ENCODE data around the gene ZBTB43.
A peak's percentile ranks its signal among the peaks of the same experiment; 100 is the strongest.

Gene ZBTB43

DNA sequence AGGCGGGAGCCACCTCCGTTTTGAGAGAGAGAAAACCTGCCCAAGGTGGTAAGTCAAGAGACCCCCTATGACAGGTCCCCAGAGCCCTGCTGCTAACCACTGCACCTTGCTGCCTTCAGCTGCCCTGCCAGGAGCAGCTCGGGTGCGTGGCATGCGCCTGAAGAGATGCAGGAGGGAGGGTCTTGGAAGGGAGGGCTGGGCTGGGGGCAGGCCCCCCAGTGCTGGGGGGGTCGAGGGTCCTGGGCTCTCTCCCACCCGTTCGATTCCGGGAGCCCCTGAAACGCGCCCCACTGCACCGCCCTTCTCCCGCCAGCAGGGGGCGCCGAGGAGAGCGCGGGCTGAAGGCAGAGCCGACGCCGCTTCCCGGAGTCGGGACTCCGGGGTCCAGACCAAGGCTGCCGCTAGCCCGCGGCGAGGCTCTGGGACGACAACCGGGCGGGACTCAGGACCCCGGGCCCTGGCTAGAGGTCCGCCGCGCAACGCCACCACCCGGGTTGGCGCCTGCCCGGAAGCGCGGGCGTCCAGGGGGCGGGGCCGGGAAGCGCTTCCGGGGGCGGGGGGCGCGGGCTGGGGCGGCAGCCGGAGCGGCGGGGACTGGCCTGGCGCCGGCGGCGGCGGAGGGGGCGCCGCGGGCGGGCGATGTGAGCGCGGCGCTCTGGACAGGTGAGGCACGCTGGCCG is 55.4 kb downstream of the ZBTB43 start, which contains the start of gene ZBTB34:
Gene ZBTB34 (plus strand): TSS at position 563 of the 680 bp plus-strand sequence. CDS start 18,761 bp downstream, outside the sequence.
- DNase-seq: peak; percentile 28

DNA sequence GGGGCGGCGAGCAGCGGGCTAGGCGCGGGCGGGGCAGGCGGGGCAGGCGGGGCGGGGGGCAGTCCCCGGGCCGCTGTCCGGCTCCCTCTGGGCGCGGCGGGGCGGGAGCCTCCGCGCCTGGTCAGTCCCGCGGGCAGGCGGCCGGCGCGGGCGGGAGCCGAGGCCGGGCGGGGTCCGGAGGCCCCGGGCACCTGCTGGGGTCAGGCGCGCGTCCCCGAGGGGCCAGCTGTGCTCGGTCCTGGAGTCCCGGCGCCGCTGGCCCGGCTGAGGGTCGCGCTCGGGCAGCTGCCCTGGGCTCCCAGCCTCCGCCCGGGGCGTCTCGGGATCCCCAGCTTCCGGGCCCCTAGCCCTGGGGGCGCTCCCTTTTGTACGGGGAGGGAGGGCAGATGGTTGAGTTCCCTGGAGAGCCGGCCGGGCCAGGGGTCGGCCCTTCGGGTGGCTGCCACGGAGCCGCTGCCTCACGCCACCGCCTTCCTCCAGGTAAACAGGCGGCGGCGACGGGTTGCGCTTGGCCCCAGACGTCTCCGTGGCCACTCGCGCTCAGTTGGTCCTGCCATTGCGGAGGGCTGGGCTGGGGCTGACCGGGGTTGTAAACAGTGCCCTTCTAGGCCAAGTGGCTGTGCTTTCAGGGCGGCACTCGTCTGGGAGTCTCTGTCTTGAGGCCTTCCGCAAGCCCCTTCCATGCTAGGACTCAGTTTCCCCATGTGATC is 56.1 kb downstream of the ZBTB43 start:
- no peak for DNase-seq

- DNase-seq: no peak
Observed at GRCh38 chr9:126861707-126862103, 56.9 kb downstream of the ZBTB43 start.

- no peak for DNase-seq
Observed at GRCh38 chr9:126862104-126862761, 57.4 kb downstream of the ZBTB43 start.

- DNase-seq: no peak
Observed at GRCh38 chr9:126864771-126865170, 59.9 kb downstream of the ZBTB43 start.

GRCh38 chr9:126869368-126869767 is 64.5 kb downstream of the ZBTB43 start:
- DNase-seq: no peak

DNA sequence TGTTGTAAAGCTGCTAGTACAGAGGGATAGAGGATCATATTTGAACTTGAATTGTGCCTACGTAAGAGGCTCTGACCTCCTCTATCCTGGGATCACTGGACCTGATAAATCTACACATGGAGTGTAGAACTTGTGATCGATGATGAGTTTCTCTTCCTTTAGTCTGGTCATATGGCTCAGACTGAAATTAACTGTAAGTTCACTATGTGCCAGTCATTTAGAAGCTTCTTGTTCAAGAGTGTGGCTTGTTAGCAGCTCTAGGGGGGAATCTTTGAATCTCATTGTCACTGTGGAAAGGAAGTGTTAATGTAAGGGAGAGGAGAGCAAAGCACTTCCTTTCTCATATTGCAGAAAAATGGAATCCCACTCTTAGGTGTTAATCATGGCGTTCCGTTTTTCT is 67.7 kb downstream of the ZBTB43 start:
- no peak for DNase-seq

DNA sequence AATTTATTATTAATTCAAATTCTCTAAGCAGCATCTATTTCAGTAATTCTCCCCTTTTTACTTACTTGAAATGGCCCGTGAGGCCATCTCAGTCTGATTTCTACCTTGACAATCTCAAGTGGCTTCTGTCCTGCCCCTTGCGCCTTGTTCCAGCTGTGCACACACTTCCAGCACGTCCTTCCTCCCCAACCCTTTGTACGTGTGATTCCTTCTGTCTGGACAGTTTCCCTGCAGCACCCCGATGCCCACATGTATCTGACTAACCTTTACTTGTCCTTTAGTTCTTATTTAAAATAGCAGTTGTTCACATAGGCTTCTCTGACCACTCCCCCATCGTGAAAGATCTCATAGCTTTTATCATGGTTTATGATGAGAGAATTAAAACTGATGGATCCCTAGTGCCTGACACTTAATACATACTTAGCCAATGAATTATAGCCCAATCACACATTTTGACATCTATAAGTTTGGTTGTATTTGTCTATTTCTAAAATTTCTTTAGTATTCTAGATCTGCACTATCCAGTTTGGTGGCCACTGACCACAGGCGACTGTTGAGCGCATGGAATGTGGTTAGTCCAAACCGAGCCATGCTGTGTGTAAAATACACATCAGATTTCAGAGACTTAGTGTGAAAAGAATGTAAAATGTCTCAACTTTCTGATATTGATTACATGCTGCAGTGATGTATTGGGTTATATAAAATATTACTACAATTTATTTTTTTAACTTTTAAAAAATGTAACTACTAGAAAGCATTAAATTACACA is 69.9 kb downstream of the ZBTB43 start:
- no peak for DNase-seq

DNA sequence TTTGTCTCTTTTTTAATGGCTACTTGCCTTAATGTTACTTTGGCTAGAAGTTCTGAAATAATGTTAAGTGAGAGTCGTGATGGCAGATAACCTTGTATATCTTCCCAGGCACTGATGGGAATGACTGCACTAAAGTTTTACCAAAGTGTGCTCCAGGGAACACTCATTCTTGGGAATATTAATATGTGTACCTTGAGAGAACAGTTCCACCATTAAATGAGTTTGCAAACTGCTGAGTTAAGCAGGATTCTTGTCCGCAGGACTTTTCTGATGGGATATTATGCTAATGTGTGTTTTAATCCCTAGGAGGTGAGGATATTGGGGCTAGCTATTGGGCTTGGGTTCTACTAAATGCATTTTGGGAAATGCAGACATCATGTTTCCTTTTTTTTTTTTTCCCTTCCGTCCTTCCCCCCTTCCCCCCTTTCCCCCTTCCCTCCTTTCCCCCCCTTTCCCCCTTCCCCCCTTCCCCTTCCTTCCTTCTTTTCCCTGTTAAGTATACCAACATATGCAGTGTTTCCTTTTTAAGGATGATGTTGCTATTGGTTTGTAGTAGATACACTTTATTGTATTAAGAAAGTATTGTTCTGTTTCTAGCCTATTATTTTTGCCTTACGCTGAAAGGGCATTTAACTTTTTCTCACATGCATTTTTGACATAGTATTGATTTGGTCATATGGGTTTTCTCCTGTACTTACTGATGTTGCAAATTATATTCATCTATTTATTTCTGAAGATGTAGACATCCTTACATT is 71.1 kb downstream of the ZBTB43 start:
- DNase-seq: no peak

- no peak for DNase-seq
Observed at GRCh38 chr9:126876531-126876930, 71.7 kb downstream of the ZBTB43 start.

DNA sequence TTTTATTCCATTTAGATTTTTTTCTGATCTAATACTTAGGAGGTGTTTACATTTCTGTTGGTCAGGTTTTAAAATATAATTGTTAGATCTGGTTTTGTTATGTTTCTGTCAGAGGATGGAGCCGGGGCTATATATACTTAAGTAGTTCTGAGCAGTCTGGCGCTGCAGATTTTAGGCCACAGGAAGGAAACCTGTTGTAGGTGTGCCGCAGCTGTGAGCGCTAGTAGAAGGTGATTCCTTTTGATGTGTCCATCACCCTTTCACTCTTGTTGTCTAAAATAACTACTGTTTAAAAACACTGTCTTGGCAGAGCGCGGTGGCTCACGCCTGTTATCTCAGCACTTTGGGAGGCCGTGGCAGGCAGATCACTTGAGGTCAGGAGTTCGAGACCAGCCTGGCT is 72.6 kb downstream of the ZBTB43 start:
- no peak for DNase-seq

DNA sequence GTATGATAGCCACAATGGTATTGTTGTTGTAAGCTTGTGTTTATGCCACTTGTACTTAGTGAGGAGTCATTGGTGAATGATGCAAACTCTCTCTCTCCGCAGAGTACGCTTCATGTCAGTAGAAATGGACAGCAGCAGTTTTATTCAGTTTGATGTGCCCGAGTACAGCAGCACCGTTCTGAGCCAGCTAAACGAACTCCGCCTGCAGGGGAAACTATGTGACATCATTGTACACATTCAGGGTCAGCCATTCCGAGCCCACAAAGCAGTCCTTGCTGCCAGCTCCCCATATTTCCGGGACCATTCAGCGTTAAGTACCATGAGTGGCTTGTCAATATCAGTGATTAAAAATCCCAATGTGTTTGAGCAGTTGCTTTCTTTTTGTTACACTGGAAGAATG is 74.4 kb downstream of the ZBTB43 start:
- DNase-seq: no peak

- no peak for DNase-seq
Observed at GRCh38 chr9:126880226-126880946, 75.5 kb downstream of the ZBTB43 start.

GRCh38 chr9:126880947-126881332 is 76.1 kb downstream of the ZBTB43 start:
- DNase-seq: no peak

DNA sequence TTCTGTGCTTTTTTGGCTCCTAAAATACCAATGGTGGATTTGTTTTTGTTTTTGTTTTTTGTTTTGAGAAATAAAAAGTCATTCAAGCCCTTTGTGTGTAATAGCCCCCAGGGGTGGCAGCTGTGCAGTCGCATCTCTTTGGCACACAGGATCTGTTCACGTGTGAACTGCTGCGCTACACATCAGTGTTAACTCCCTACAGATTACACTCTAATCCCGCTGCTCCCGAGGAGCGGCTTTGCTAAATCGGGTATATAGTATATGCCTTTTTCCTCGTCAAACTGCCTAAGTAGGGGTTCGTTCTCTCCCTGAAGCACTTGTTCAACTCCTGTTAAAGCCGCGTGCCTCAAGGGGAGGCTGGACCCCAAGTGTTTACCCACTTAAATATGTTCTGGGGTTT is 77.9 kb downstream of the ZBTB43 start:
- DNase-seq: no peak

- no peak for DNase-seq
Observed at GRCh38 chr9:126883636-126884035, 78.8 kb downstream of the ZBTB43 start.

GRCh38 chr9:126885131-126885641 is 80.3 kb downstream of the ZBTB43 start:
- no peak for DNase-seq

DNA sequence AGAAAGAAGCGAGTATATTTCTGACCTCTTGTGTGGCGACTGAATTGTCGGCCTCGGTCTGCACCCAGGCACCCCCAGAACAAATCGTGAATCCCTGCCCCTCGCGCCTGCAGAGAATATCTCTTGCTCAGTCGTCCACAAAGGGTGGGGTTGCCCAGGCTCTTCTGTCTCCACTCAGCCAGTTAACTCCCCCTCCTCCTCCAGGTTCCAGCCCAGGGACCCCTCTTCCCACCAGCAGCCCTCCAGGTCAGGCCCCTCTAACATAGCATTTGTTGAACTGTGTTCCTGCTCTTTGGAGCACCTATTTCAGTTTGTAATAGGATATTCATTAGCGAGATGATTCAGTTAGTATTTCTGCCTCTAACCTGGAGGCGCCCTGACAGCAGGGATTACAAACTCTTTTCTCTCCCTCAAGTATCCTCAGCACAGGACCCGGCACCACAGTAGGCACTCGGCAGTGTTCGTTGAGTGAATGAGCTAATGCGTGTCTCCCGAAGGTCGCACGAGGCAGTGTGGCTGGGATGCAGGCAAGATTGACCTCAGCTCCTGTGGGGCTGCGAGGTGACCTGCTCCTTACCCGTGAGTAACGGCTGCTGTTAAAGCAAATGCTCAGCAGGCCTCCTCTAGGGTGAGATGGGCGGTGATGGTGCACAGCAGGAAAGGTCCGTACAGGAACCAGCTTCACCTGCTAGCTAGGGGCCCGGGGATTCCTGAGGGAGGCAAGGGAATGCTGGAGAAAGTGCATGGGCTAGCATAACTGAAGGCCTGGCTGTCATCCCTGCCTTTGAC is 81.4 kb downstream of the ZBTB43 start:
- no peak for DNase-seq

- DNase-seq: no peak
Observed at GRCh38 chr9:126886897-126887296, 82.1 kb downstream of the ZBTB43 start.
